Natural killer cell (primary cell): Measurements from ENCODE around the gene SLC22A17. TPM values are rescaled to one million over a fixed set of nuclear protein-coding genes. Genes with fewer than 3 reads are reported as not detected.

Experiments
- ATAC-seq, 3 donors: fragments of 150-1000 bp in 2 of 3; fragments of 200-7000 bp in 1 of 3; cut with Tn5 transposase; 1 replicate in 1 of 3; 2 replicates in 2 of 3; pipeline ENCODE4 v1.10.0; 2021; ENCODE audit warnings: mild to moderate bottlenecking in 2 of 3, moderate library complexity in 2 of 3
- DNase-seq, 2 donors: peaks; one replicate each; pipeline versions ENCODE4 v3.0.0 to v3.0.0-alpha.2; 2013 to 2021; ENCODE audit warnings: mixed read lengths in 1 of 2
- H3K27ac ChIP-seq: one replicate; pipeline ENCODE4 v1.5.1; 2013; ENCODE audit warnings: mild to moderate bottlenecking, low read length
- H3K27me3 ChIP-seq: one replicate; pipeline ENCODE4 v1.6.1; 2013; ENCODE audit warnings: low read length; ENCODE audit not compliant: control insufficient read depth, insufficient read depth
- H3K36me3 ChIP-seq: one replicate; pipeline ENCODE4 v1.6.1; 2013; ENCODE audit warnings: low read length; ENCODE audit not compliant: control insufficient read depth, insufficient read depth
- H3K4me1 ChIP-seq: one replicate; pipeline ENCODE4 v1.6.1; 2013; ENCODE audit warnings: low read length; ENCODE audit not compliant: control insufficient read depth, insufficient read depth
- H3K4me3 ChIP-seq: one replicate; pipeline ENCODE4 v1.5.1; 2013; ENCODE audit warnings: low read length
- H3K9me3 ChIP-seq: one replicate; pipeline ENCODE4 v1.6.1; 2013; ENCODE audit warnings: low read length; ENCODE audit not compliant: control insufficient read depth, insufficient read depth
- H3K27ac Mint-ChIP-seq, 2 donors: one replicate each; pipeline ENCODE4 v1.8.0; 2022; ENCODE audit warnings: mild to moderate bottlenecking in 2 of 2, mixed read lengths in 2 of 2, moderate library complexity in 1 of 2
- H3K27me3 Mint-ChIP-seq, 2 donors: one replicate each; pipeline ENCODE4 v1.8.0; 2022; ENCODE audit warnings: low read depth in 2 of 2, mixed read lengths in 2 of 2
- H3K36me3 Mint-ChIP-seq: one replicate; pipeline ENCODE4 v1.8.0; 2022; ENCODE audit warnings: mixed read lengths
- H3K4me1 Mint-ChIP-seq, 2 donors: one replicate each; pipeline ENCODE4 v1.8.0; 2022; ENCODE audit warnings: mixed read lengths in 2 of 2
- H3K4me3 Mint-ChIP-seq: one replicate; pipeline ENCODE4 v1.8.0; 2022; ENCODE audit warnings: mild to moderate bottlenecking, moderate library complexity, mixed read lengths
- H3K9me3 Mint-ChIP-seq, 2 donors: one replicate each; pipeline ENCODE4 v1.8.0; 2022; ENCODE audit warnings: mixed read lengths in 2 of 2
- WGBS: methylation state at CpG from one replicate; pipeline ENCODE4 v1.1.7; 2013; ENCODE audit warnings: missing lambda C conversion rate; ENCODE audit not compliant: insufficient coverage; 5-methylcytosine and 5-hydroxymethylcytosine counted together
- intact Hi-C: fragments of 100-400 bp; cut with micrococcal nuclease; formaldehyde crosslinking; loops from one replicate; pipeline ENCODE4 v1.14.2; 2022
- total RNA-seq, 4 donors: library from RNA; stranded (reverse); fragments of 120-200 nt in 1 of 4; gene quantifications; one replicate each; pipeline versions ENCODE4 v1.2.3 to v1.2.4, GENCODE V29; 2013 to 2022
- TF ChIP-seq, protein P1 (sequence below): fragments of 200-600 bp; IDR thresholded peaks from one replicate; pipeline ENCODE4 v1.8.0; 2022; ENCODE audit warnings: antibody characterized with exemption

The SLC22A17 gene
- total RNA-seq, 3 donors from 2014 or later (not counting 1 experiment from before 2014, with no cell fraction given), result 0.28 to 1.00 TPM; not detected in 1

DNA sequence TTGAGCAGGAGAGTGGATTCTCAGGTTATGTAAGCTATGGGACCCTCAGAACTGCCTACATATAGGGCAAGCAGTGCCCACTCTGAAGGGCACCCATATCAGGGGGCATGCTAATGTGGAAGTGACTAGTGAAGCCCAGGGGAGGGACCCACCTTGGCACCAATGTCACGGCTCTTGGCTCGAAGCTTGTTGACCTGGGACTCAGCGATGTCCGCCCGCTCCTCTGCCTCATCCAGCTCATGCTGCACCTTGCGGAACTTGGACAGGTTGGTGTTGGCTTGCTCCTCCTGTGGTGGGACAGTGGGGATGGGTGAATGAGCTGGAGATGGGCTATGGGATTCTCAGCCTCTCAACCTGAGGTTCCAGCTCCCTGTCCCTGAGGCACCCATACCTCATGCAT is 29.6 kb upstream of the SLC22A17 start:
- H3K36me3 ChIP-seq, result no peaks in the 10 kb centered on the region
- H3K9me3 Mint-ChIP-seq, result no peaks in the 10 kb centered on the region

DNA sequence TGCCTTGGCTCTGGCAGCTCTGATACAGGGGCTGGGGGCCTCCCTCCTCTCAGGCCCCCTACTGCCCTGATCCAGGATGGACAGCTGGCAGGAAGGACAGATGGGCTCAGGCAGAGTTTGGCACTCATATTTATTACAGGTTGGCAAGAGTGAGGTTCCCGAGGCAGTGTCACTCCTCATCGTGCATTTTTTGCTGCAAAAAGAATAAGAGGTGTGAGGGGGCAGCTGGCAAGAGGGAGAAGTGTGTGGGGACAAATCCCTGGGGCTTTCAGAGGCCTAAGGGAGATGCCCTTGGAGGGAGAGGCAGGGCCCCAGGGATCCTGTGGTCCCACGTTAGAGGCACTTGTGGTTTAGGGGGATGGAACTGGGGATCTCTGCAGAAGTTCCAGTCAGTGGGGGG is 29.2 kb upstream of the SLC22A17 start:
- Mint-ChIP-seq H3K27ac (no peak overlapping the region), H3K27me3 (peaks cover 0 to 1% of the 10 kb centered on the region in 2 donors), H3K9me3 (no peaks in the 10 kb centered on the region), H3K4me1 (no peaks in the 10 kb centered on the region), H3K36me3 (no peaks in the 10 kb centered on the region), H3K4me3 (no peak overlapping the region)
- DNase-seq (no peak), ATAC-seq (no peak)
- no peaks in the 10 kb centered on the region for H3K27me3 ChIP-seq
- WGBS, result 25% methylated on average over 3 of the region's 3 CpGs
- TF ChIP-seq, protein P1, sequence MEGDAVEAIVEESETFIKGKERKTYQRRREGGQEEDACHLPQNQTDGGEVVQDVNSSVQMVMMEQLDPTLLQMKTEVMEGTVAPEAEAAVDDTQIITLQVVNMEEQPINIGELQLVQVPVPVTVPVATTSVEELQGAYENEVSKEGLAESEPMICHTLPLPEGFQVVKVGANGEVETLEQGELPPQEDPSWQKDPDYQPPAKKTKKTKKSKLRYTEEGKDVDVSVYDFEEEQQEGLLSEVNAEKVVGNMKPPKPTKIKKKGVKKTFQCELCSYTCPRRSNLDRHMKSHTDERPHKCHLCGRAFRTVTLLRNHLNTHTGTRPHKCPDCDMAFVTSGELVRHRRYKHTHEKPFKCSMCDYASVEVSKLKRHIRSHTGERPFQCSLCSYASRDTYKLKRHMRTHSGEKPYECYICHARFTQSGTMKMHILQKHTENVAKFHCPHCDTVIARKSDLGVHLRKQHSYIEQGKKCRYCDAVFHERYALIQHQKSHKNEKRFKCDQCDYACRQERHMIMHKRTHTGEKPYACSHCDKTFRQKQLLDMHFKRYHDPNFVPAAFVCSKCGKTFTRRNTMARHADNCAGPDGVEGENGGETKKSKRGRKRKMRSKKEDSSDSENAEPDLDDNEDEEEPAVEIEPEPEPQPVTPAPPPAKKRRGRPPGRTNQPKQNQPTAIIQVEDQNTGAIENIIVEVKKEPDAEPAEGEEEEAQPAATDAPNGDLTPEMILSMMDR, result no peak
- no peaks in the 10 kb centered on the region for H3K9me3 ChIP-seq
- no peak overlapping the region for H3K4me3 ChIP-seq
- no peaks in the 10 kb centered on the region for H3K4me1 ChIP-seq
- no peaks in the 10 kb centered on the region for H3K36me3 ChIP-seq
- H3K27ac ChIP-seq, result no peak overlapping the region
- intact Hi-C loops, result loop anchor here (2.0 kb wide), 2 partner anchors 117 to 261 kb away; no protein-coding TSS in a partner anchor

More for the DNA sequence above, 29.6 kb upstream of the SLC22A17 start:
- no peak overlapping the region for H3K27ac Mint-ChIP-seq
- ATAC-seq, result no peak
- no peaks in the 10 kb centered on the region for H3K4me1 Mint-ChIP-seq
- Histone ChIP-seq H3K9me3 (no peaks in the 10 kb centered on the region), H3K4me1 (no peaks in the 10 kb centered on the region), H3K27me3 (no peaks in the 10 kb centered on the region), H3K4me3 (no peak overlapping the region), H3K27ac (no peak overlapping the region)
- no peaks in the 10 kb centered on the region for H3K36me3 Mint-ChIP-seq
- no peak for DNase-seq
- TF ChIP-seq, protein P1, result no peak
- intact Hi-C loops, result no loop called here
- H3K4me3 Mint-ChIP-seq, result no peak overlapping the region
- 94% methylated on average over 6 of the region's 6 CpGs for WGBS
- no peaks in the 10 kb centered on the region for H3K27me3 Mint-ChIP-seq

GRCh38 chr14:23380976-23381375 is 28.3 kb upstream of the SLC22A17 start:
- no peaks in the 10 kb centered on the region for H3K4me1 ChIP-seq
- H3K4me1 Mint-ChIP-seq, result no peaks in the 10 kb centered on the region
- no peaks in the 10 kb centered on the region for H3K27me3 ChIP-seq
- no peak overlapping the region for H3K27ac Mint-ChIP-seq
- no peaks in the 10 kb centered on the region for H3K36me3 Mint-ChIP-seq
- H3K9me3 Mint-ChIP-seq, result no peaks in the 10 kb centered on the region
- 84% methylated on average over 4 of the region's 4 CpGs for WGBS
- ATAC-seq, result no peak
- intact Hi-C loops, result loop anchor here (2.0 kb wide), 2 partner anchors 116 to 260 kb away; no protein-coding TSS in a partner anchor
- no peak overlapping the region for H3K27ac ChIP-seq
- peaks cover 0 to 4% of the 10 kb centered on the region in 2 donors for H3K27me3 Mint-ChIP-seq
- TF ChIP-seq, protein P1, result no peak
- DNase-seq, result no peak
- H3K4me3 Mint-ChIP-seq, result no peak overlapping the region
- H3K4me3 ChIP-seq, result no peak overlapping the region
- no peaks in the 10 kb centered on the region for H3K9me3 ChIP-seq
- no peaks in the 10 kb centered on the region for H3K36me3 ChIP-seq
